ENCODE results near the gene LUC7L. TPM values are rescaled to one million over a fixed set of nuclear protein-coding genes. Genes with fewer than 3 reads are reported as not detected.

Gene LUC7L
- total RNA-seq, 1 donor from 2014 or later: 53.0 TPM

GRCh38 chr16:273547-274421 is 44.5 kb upstream of the LUC7L start:
- peaks cover 4 to 7% of the 10 kb centered on the region in 2 donors for H3K4me1 ChIP-seq
- no peaks in the 10 kb centered on the region for H3K27me3 ChIP-seq
- H3K9me3 ChIP-seq: no peaks in the 10 kb centered on the region
- no peak for TF ChIP-seq CTCF (IDR thresholded peaks at IDR 0.05)
- no peak overlapping the region for H3K27ac ChIP-seq
- H3K36me3 ChIP-seq: no peaks in the 10 kb centered on the region
- no peak for DNase-seq (ENCODE audit: low spot score in 2 of 2)
- H3K4me3 ChIP-seq: no peak overlapping the region
- intact Hi-C loops (cut with DNase I): no loop called here

- DNase-seq (ENCODE audit: low spot score in 2 of 2): no peak
- no peak overlapping the region for H3K4me3 ChIP-seq
- H3K27me3 ChIP-seq: no peaks in the 10 kb centered on the region
- H3K4me1 ChIP-seq: peaks cover 4 to 7% of the 10 kb centered on the region in 2 donors
- no peak overlapping the region for H3K27ac ChIP-seq
- no peaks in the 10 kb centered on the region for H3K9me3 ChIP-seq
- TF ChIP-seq CTCF (IDR thresholded peaks at IDR 0.05): no peak
- no peaks in the 10 kb centered on the region for H3K36me3 ChIP-seq
- intact Hi-C loops (cut with DNase I): no loop called here
These were observed 43.6 kb upstream of the LUC7L start for GRCh38 chr16:272633-273546.

GRCh38 chr16:270381-271255 is 41.4 kb upstream of the LUC7L start:
- intact Hi-C loops (cut with DNase I): no loop called here
- DNase-seq (ENCODE audit: low spot score in 2 of 2): no peak
- TF ChIP-seq CTCF (IDR thresholded peaks at IDR 0.05): no peak
- no peaks in the 10 kb centered on the region for H3K9me3 ChIP-seq
- peaks cover 4 to 7% of the 10 kb centered on the region in 2 donors for H3K4me1 ChIP-seq
- no peak overlapping the region for H3K4me3 ChIP-seq
- H3K27me3 ChIP-seq: no peaks in the 10 kb centered on the region
- H3K27ac ChIP-seq: no peak overlapping the region
- H3K36me3 ChIP-seq: no peaks in the 10 kb centered on the region

- H3K27me3 ChIP-seq: no peaks in the 10 kb centered on the region
- no peak for DNase-seq (ENCODE audit: low spot score in 2 of 2)
- intact Hi-C loops (cut with DNase I): no loop called here
- H3K27ac ChIP-seq: no peak overlapping the region
- H3K4me3 ChIP-seq: no peak overlapping the region
- H3K4me1 ChIP-seq: no peaks in the 10 kb centered on the region
- peaks cover 7 to 13% of the 10 kb centered on the region in 2 donors for H3K36me3 ChIP-seq
- no peaks in the 10 kb centered on the region for H3K9me3 ChIP-seq
- TF ChIP-seq CTCF (IDR thresholded peaks at IDR 0.05): no peak
These were observed 40.0 kb upstream of the LUC7L start for GRCh38 chr16:269061-269796.
